Hepatocyte (in vitro differentiated cells): ENCODE results near the gene KRT74. TPM values are rescaled to one million over a fixed set of nuclear protein-coding genes. Genes with fewer than 3 reads are reported as not detected.

Experiments
- DNase-seq: peaks from one replicate; pipeline ENCODE4 v3.0.0-alpha.2; 2016; ENCODE audit warnings: low spot score
- H2AFZ ChIP-seq: fragments of 200-600 bp; sonication (generic); 2 replicates; pipeline ENCODE4 v1.6.0; 2016; ENCODE audit warnings: antibody characterized with exemption, mild to moderate bottlenecking
- H3K27ac ChIP-seq: fragments of 200-600 bp; sonication (generic); 2 replicates; pipeline ENCODE4 v1.5.1; 2016; ENCODE audit warnings: mild to moderate bottlenecking
- H3K27me3 ChIP-seq: fragments of 200-600 bp; sonication (generic); 2 replicates; pipeline ENCODE4 v1.6.1; 2016
- H3K36me3 ChIP-seq: fragments of 200-600 bp; sonication (generic); replicated peaks from 2 replicates; pipeline ENCODE4 v1.5.1; 2016; ENCODE audit warnings: low read depth; ENCODE audit not compliant: insufficient read depth
- H3K4me1 ChIP-seq: fragments of 200-600 bp; sonication (generic); 2 replicates; pipeline ENCODE4 v1.5.1; 2016; ENCODE audit warnings: mild to moderate bottlenecking, moderate library complexity; ENCODE audit not compliant: insufficient read depth
- H3K4me2 ChIP-seq: fragments of 200-600 bp; sonication (generic); 2 replicates; pipeline ENCODE4 v1.6.0; 2016
- H3K4me3 ChIP-seq: fragments of 200-600 bp; sonication (generic); 2 replicates; pipeline ENCODE4 v1.5.1; 2016; ENCODE audit warnings: mild to moderate bottlenecking
- H3K79me2 ChIP-seq: fragments of 200-600 bp; sonication (generic); 2 replicates; pipeline ENCODE4 v1.6.0; 2017; ENCODE audit warnings: mild to moderate bottlenecking
- H3K9me2 ChIP-seq: fragments of 200-600 bp; sonication (generic); replicated peaks from 2 replicates; pipeline ENCODE4 v1.6.0; 2017; ENCODE audit warnings: mild to moderate bottlenecking; ENCODE audit not compliant: insufficient read depth
- H3K9me3 ChIP-seq: fragments of 200-600 bp; sonication (generic); 2 replicates; pipeline ENCODE4 v1.5.1; 2016; ENCODE audit warnings: low read depth, mild to moderate bottlenecking
- H4K20me1 ChIP-seq: fragments of 200-600 bp; sonication (generic); 2 replicates; pipeline ENCODE4 v1.6.0; 2016; ENCODE audit warnings: mild to moderate bottlenecking; ENCODE audit not compliant: insufficient read depth, poor library complexity, severe bottlenecking
- EZH2 ChIP-seq: fragments of 200-600 bp; sonication (generic); IDR thresholded peaks from 2 replicates; pipeline ENCODE4 v1.6.1; 2016; ENCODE audit warnings: antibody characterized with exemption, mild to moderate bottlenecking, borderline replicate concordance
- EZH2phosphoT487 ChIP-seq: fragments of 200-600 bp; sonication (generic); IDR thresholded peaks from one replicate; pipeline ENCODE4 v1.6.1; 2018; ENCODE audit warnings: antibody characterized with exemption, mild to moderate bottlenecking, low read depth, moderate library complexity; ENCODE audit not compliant: unreplicated experiment, severe bottlenecking
- WGBS: methylation state at CpG from one replicate; pipeline ENCODE4 v1.1.6; 2016; ENCODE audit warnings: low lambda C conversion rate; ENCODE audit errors: missing lambda C conversion rate; 5-methylcytosine and 5-hydroxymethylcytosine counted together
- polyA plus RNA-seq: library from polyadenylated mRNA; unstranded; fragments of >200 nt; fragmentation: Nextera tagmentation; extraction: Ambion mirVana; gene quantifications from 2 replicates; pipeline ENCODE4 v1.2.1, GENCODE V29; 2016
- total RNA-seq: library from RNA; depleted of rRNA; stranded (reverse); fragments of >200 nt; gene quantifications from 2 replicates; pipeline ENCODE4 v1.2.3, GENCODE V29; 2014
- TF ChIP-seq, protein P1 (sequence below): fragments of 200-600 bp; sonication (generic); IDR thresholded peaks from 2 replicates; pipeline ENCODE4 v1.5.1; 2016; ENCODE audit warnings: antibody characterized with exemption, mild to moderate bottlenecking; ENCODE audit not compliant: poor library complexity

The KRT74 gene
- total and polyA plus RNA-seq, 2 experiments from 2014 or later = not detected

DNA sequence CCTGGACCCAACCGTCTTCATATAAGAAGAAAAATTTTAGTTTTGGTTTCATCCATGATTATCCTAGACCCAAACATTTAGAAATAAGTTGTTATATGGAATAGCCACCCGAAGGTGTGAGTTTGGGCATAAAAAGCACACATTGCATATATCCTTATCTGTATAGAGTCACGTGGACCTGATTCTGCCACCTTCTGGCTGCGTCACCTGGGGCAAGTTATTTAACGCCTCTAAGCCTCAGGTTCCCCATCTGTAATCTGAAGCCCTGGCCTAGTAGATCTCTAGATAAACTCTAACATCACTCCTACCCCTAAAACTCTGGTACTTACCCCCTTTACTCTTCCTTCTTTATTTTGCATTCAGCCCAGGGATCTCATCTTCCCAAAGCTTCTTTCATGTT is 39.2 kb downstream of the KRT74 start:
- WGBS = 76% methylated on average over 5 of the region's 5 CpGs

DNA sequence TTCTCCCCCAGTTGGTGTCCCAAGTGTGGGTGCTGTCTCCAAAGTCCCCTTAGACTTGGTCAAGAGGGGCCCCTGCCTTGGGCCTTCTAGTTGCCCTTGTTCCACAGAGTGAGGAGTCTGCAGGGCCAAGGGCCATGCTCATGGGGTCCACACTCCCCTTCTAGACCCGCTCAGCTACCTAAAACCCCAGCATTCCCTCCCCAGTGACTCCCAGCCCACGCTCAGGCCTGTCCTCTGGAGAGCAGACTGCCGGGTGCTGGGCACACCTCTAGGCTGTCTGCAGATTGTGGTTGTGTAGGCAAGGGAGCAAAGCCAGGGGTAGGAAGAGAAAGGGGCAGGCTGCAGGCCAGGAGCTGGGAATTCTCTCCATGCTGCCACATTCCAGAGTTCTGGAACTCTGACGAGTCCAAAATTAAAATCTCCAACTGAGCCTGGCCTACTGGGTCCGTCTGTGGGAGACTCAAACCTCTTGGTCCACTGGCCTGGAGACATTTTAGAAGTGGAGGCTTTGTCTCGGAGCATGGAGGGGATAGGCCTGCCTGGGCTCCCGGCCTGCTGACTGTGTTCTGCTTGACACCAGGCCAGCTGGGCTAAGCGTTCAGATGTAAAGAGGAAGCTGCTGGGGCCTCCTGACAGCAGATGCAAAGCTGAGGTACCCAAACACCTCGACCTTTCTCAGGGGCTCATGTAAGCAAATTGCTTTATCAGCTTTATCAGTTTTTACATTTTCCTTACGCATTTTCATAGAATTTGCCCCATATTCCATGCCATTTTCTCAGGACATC is 39.8 kb downstream of the KRT74 start:
- WGBS = 89% methylated on average over 10 of the region's 10 CpGs
- Histone ChIP-seq H3K27ac (no peak overlapping the region), H3K36me3 (no peaks in the 10 kb centered on the region)

More for the DNA sequence above, 39.2 kb downstream of the KRT74 start:
- no peak overlapping the region for H2AFZ ChIP-seq
- no peaks in the 10 kb centered on the region for H3K9me3 ChIP-seq
- H3K79me2 ChIP-seq = no peaks in the 10 kb centered on the region
- no peak for DNase-seq
- no peaks in the 10 kb centered on the region for H4K20me1 ChIP-seq
- H3K27ac ChIP-seq = no peak overlapping the region
- no peaks in the 10 kb centered on the region for H3K36me3 ChIP-seq
- no peaks in the 10 kb centered on the region for H3K27me3 ChIP-seq
- H3K9me2 ChIP-seq = no peaks in the 10 kb centered on the region
- TF ChIP-seq EZH2phosphoT487 (no peak), EZH2 (no peak)
- TF ChIP-seq, protein P1, sequence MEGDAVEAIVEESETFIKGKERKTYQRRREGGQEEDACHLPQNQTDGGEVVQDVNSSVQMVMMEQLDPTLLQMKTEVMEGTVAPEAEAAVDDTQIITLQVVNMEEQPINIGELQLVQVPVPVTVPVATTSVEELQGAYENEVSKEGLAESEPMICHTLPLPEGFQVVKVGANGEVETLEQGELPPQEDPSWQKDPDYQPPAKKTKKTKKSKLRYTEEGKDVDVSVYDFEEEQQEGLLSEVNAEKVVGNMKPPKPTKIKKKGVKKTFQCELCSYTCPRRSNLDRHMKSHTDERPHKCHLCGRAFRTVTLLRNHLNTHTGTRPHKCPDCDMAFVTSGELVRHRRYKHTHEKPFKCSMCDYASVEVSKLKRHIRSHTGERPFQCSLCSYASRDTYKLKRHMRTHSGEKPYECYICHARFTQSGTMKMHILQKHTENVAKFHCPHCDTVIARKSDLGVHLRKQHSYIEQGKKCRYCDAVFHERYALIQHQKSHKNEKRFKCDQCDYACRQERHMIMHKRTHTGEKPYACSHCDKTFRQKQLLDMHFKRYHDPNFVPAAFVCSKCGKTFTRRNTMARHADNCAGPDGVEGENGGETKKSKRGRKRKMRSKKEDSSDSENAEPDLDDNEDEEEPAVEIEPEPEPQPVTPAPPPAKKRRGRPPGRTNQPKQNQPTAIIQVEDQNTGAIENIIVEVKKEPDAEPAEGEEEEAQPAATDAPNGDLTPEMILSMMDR = peak; percentile 7
- H3K4me2 ChIP-seq = no peak overlapping the region
- no peak overlapping the region for H3K4me3 ChIP-seq
- peaks cover 13% of the 10 kb centered on the region for H3K4me1 ChIP-seq

DNA sequence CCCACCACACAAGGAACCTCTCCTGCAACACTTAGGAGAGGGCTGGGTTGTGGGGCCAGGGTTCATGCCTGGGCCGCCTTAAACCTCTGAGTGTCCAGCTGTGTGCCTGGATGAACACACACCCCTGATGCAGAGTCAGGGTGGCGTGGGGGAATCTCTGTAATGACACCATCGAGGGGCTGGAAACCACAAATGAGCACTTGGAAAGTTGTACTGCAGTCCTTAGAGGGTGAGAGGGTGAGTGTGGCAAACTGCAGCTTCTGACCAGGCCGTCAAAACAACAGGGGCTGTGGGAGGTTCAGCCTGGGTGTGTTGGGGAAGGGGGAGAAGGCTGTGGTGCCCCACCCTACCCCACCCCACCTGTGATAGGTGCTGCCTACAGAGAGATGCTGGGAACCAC is 41.0 kb downstream of the KRT74 start:
- H3K4me3 ChIP-seq = no peak overlapping the region
- no peak overlapping the region for H3K4me2 ChIP-seq
- H3K27me3 ChIP-seq = no peaks in the 10 kb centered on the region
- H3K27ac ChIP-seq = no peak overlapping the region
- TF ChIP-seq EZH2phosphoT487 = no peak
- no peak for TF ChIP-seq EZH2
- TF ChIP-seq, protein P1 = no peak
- H3K36me3 ChIP-seq = no peaks in the 10 kb centered on the region
- H3K79me2 ChIP-seq = no peaks in the 10 kb centered on the region
- no peaks in the 10 kb centered on the region for H3K9me2 ChIP-seq
- H2AFZ ChIP-seq = no peak overlapping the region
- no peaks in the 10 kb centered on the region for H4K20me1 ChIP-seq
- 69% methylated on average over 4 of the region's 4 CpGs for WGBS
- no peak for DNase-seq
- no peaks in the 10 kb centered on the region for H3K9me3 ChIP-seq
- no peaks in the 10 kb centered on the region for H3K4me1 ChIP-seq

More for the DNA sequence above, 39.8 kb downstream of the KRT74 start:
- Histone ChIP-seq H3K27me3 (no peaks in the 10 kb centered on the region), H4K20me1 (no peaks in the 10 kb centered on the region), H2AFZ (no peak overlapping the region), H3K79me2 (no peaks in the 10 kb centered on the region), H3K9me2 (no peaks in the 10 kb centered on the region), H3K4me1 (peaks cover 9% of the 10 kb centered on the region), H3K4me2 (no peak overlapping the region), H3K4me3 (no peak overlapping the region), H3K9me3 (no peaks in the 10 kb centered on the region)
- DNase-seq = no peak
- TF ChIP-seq EZH2phosphoT487 (no peak), EZH2 (no peak)
- TF ChIP-seq, protein P1 = no peak
